IMR-90 (cell line): ENCODE measurements around the gene AIRE. TPM values are rescaled to one million over a fixed set of nuclear protein-coding genes. Genes with fewer than 3 reads are reported as not detected.

Experiments
- ATAC-seq: fragments of 200-7000 bp; cut with Tn5 transposase; 2 replicates; pipeline ENCODE4 v1.9.1; 2020; ENCODE audit warnings: low read depth, mild to moderate bottlenecking, moderate library complexity
- BruUV-seq: library from RNA; stranded (reverse); fragments of 400-500 nt; replicated peaks from 2 replicates; lab custom pipeline; 2021; lab: Mats Ljungman, UMichigan
- CTCF ChIA-PET: fragments of 300-600 bp; formaldehyde crosslinking; extraction: SDS; loops from one replicate; lab custom pipeline; 2021; ENCODE audit warnings: antibody characterized with exemption; lab: Yijun Ruan, JAX
- POLR2A ChIA-PET: fragments of 300-600 bp; sonication (Branson Sonifier 250); formaldehyde crosslinking; loops from one replicate; lab custom pipeline; 2022; ENCODE audit warnings: antibody characterized with exemption; ENCODE audit not compliant: unreplicated experiment; lab: Charles Lee
- DNase-seq: peaks from one replicate; pipeline ENCODE4 v3.0.0; 2013
- H2AFZ ChIP-seq: replicated peaks from 2 replicates; pipeline ENCODE3; 2013; ENCODE audit warnings: low read length, mild to moderate bottlenecking; ENCODE audit not compliant: poor library complexity
- H2AK5ac ChIP-seq: 2 replicates; pipeline ENCODE4 v1.6.1; 2013; ENCODE audit warnings: low read depth, low read length, inconsistent platforms
- H2AK9ac ChIP-seq: replicated peaks from 2 replicates; pipeline ENCODE3; 2013; ENCODE audit warnings: mild to moderate bottlenecking, low read depth, low read length, moderate library complexity; ENCODE audit not compliant: poor library complexity
- H2BK120ac ChIP-seq: 2 replicates; pipeline ENCODE4 v1.6.1; 2013; ENCODE audit warnings: low read depth, low read length, inconsistent platforms
- H2BK15ac ChIP-seq: 3 replicates; pipeline ENCODE4 v1.6.1; 2013; ENCODE audit warnings: low read depth, low read length, inconsistent platforms
- H2BK20ac ChIP-seq: 2 replicates; pipeline ENCODE4 v1.6.1; 2013; ENCODE audit warnings: low read depth, mild to moderate bottlenecking, inconsistent platforms, low read length, moderate library complexity
- H2BK5ac ChIP-seq: 2 replicates; pipeline ENCODE4 v1.6.1; 2013; ENCODE audit warnings: mild to moderate bottlenecking, low read depth, low read length, inconsistent platforms; ENCODE audit not compliant: poor library complexity, severe bottlenecking
- H3K14ac ChIP-seq: replicated peaks from 2 replicates; pipeline ENCODE4 v1.6.1; 2013; ENCODE audit warnings: low read depth, low read length, inconsistent platforms
- H3K18ac ChIP-seq: 2 replicates; pipeline ENCODE4 v1.6.1; 2013; ENCODE audit warnings: low read depth, low read length, control low read depth
- H3K23ac ChIP-seq: 2 replicates; pipeline ENCODE4 v1.6.1; 2013; ENCODE audit warnings: low read depth, low read length, inconsistent platforms
- H3K27ac ChIP-seq: 2 replicates; pipeline ENCODE4 v1.5.1; 2013; ENCODE audit warnings: mild to moderate bottlenecking, control low read depth, low read length; ENCODE audit not compliant: insufficient read depth
- H3K27me3 ChIP-seq: 2 replicates; pipeline ENCODE4 v1.6.1; 2013; ENCODE audit warnings: low read length; ENCODE audit not compliant: control insufficient read depth, insufficient read depth
- H3K36me3 ChIP-seq: 2 replicates; pipeline ENCODE4 v1.6.1; 2013; ENCODE audit warnings: low read length, mixed read lengths; ENCODE audit not compliant: control insufficient read depth, insufficient read depth
- H3K4ac ChIP-seq: 2 replicates; pipeline ENCODE4 v1.6.1; 2013; ENCODE audit warnings: low read depth, low read length, inconsistent platforms
- H3K4me1 ChIP-seq: 2 replicates; pipeline ENCODE4 v1.6.1; 2013; ENCODE audit warnings: low read length, mixed read lengths; ENCODE audit not compliant: control insufficient read depth, insufficient read depth
- H3K4me2 ChIP-seq: 2 replicates; pipeline ENCODE4 v1.6.1; 2013; ENCODE audit warnings: low read depth, mild to moderate bottlenecking, control low read depth, low read length, moderate library complexity
- H3K4me3 ChIP-seq: 2 replicates; pipeline ENCODE4 v1.5.1; 2013; ENCODE audit warnings: low read depth, mild to moderate bottlenecking, control low read depth, low read length, moderate library complexity; ENCODE audit not compliant: insufficient read depth
- H3K56ac ChIP-seq: 2 replicates; pipeline ENCODE4 v1.6.1; 2013; ENCODE audit warnings: low read length, inconsistent platforms; ENCODE audit not compliant: insufficient read depth; ENCODE audit errors: extremely low read depth
- H3K79me1 ChIP-seq, 2 experiments: 2 replicates each; pipeline ENCODE4 v1.6.1; 2013; ENCODE audit warnings: low read length in 2 of 2, inconsistent platforms in 1 of 2, low read depth in 1 of 2
- H3K9ac ChIP-seq: 2 replicates; pipeline ENCODE4 v1.6.1; 2013; ENCODE audit warnings: low read depth, low read length, control low read depth
- H3K9me1 ChIP-seq: 2 replicates; pipeline ENCODE4 v1.6.1; 2013; ENCODE audit warnings: low read length, inconsistent platforms; ENCODE audit not compliant: insufficient read depth
- H3K9me3 ChIP-seq: 2 replicates; pipeline ENCODE4 v1.6.1; 2013; ENCODE audit warnings: low read length; ENCODE audit not compliant: control insufficient read depth, insufficient read depth
- H4K20me1 ChIP-seq: 2 replicates; pipeline ENCODE4 v1.6.1; 2013; ENCODE audit warnings: low read length, inconsistent platforms; ENCODE audit not compliant: insufficient read depth
- H4K5ac ChIP-seq: 2 replicates; pipeline ENCODE4 v1.6.1; 2013; ENCODE audit warnings: mild to moderate bottlenecking, low read depth, low read length, control low read depth
- H4K8ac ChIP-seq, 2 experiments: 2 replicates each; pipeline ENCODE4 v1.6.1; 2013; ENCODE audit warnings: low read depth in 2 of 2, low read length in 2 of 2, control low read depth in 1 of 2, inconsistent platforms in 1 of 2
- H4K91ac ChIP-seq: 2 replicates; pipeline ENCODE4 v1.6.1; 2013; ENCODE audit warnings: low read depth, low read length, inconsistent platforms; ENCODE audit not compliant: insufficient read depth
- CHD1 ChIP-seq: IDR thresholded peaks from 2 replicates; pipeline ENCODE4 v1.6.1; 2012; ENCODE audit warnings: low read depth, low read length, improper control_type of control experiment
- FOS ChIP-seq: fragments of 150-350 bp; IDR thresholded peaks from 2 replicates; pipeline ENCODE4 v1.6.1; 2016; ENCODE audit warnings: low read depth, low read length
- MAFK ChIP-seq: IDR thresholded peaks from 2 replicates; pipeline ENCODE4 v1.6.1; 2012; ENCODE audit warnings: low read depth, low read length, improper control_type of control experiment
- MAZ ChIP-seq: IDR thresholded peaks from 2 replicates; pipeline ENCODE4 v1.6.1; 2012; ENCODE audit warnings: low read depth, mild to moderate bottlenecking, low read length, improper control_type of control experiment, moderate library complexity, borderline replicate concordance
- MXI1 ChIP-seq: IDR thresholded peaks from 2 replicates; pipeline ENCODE4 v1.6.1; 2012; ENCODE audit warnings: low read depth, mild to moderate bottlenecking, low read length, moderate library complexity, borderline replicate concordance
- NFE2L2 ChIP-seq: fragments of 150-350 bp; IDR thresholded peaks from 2 replicates; pipeline ENCODE4 v1.6.1; 2016; ENCODE audit warnings: low read depth, mild to moderate bottlenecking, low read length
- POLR2A ChIP-seq: IDR thresholded peaks from 2 replicates; pipeline ENCODE4 v1.6.1; 2012; ENCODE audit warnings: mild to moderate bottlenecking, low read depth, low read length
- RAD21 ChIP-seq: IDR thresholded peaks from 2 replicates; pipeline ENCODE4 v1.6.1; 2012; ENCODE audit warnings: low read length, improper control_type of control experiment
- RCOR1 ChIP-seq: IDR thresholded peaks from 2 replicates; pipeline ENCODE4 v1.6.1; 2012; ENCODE audit warnings: mild to moderate bottlenecking, low read length, improper control_type of control experiment; ENCODE audit not compliant: insufficient replicate concordance
- RFX5 ChIP-seq: IDR thresholded peaks from 2 replicates; pipeline ENCODE4 v1.8.0; 2012; ENCODE audit warnings: low read depth, mild to moderate bottlenecking, low read length, moderate library complexity
- SMC3 ChIP-seq: fragments of 150-350 bp; IDR thresholded peaks from 2 replicates; pipeline ENCODE4 v1.6.1; 2016; ENCODE audit warnings: low read depth, mild to moderate bottlenecking, antibody characterized with exemption, low read length, moderate library complexity
- WGBS, 2 experiments: methylation state at CpG; one replicate each; pipeline versions ENCODE4 v1.1.5 to v1.1.7; 2013; ENCODE audit warnings: missing lambda C conversion rate in 2 of 2; ENCODE audit not compliant: insufficient read length in 1 of 2; ENCODE audit errors: extremely low coverage in 2 of 2; 5-methylcytosine and 5-hydroxymethylcytosine counted together
- dilution Hi-C: fragments of 300-500 bp; cut with HindIII; formaldehyde crosslinking; loops from one replicate; pipeline ENCODE4 v1.14.3; 2018; ENCODE audit warnings: low sequenced_read_pairs; ENCODE audit not compliant: unreplicated experiment
- in situ Hi-C: fragments of 300-500 bp; cut with MboI; formaldehyde crosslinking; loops from 3 replicates; pipeline ENCODE4 v1.14.3; 2019; ENCODE audit warnings: low sequenced_read_pairs, inconsistent platforms, mixed read lengths
- intact Hi-C: fragments of 100-400 bp; cut with micrococcal nuclease; formaldehyde crosslinking; loops from 2 replicates; pipeline ENCODE4 v1.10.0; 2022
- polyA plus RNA-seq, 3 experiments: library from polyadenylated mRNA; depleted of rRNA; stranded (reverse); fragments of >200 nt; gene quantifications; 2 replicates each; pipeline ENCODE4 v1.2.3, GENCODE V29; 2012; ENCODE audit warnings: low replicate concordance in 1 of 3
- total RNA-seq: library from RNA; depleted of rRNA; stranded (reverse); fragments of >200 nt; gene quantifications from 2 replicates; pipeline ENCODE4 v1.2.3, GENCODE V29; 2012
- TF ChIP-seq, protein P1 (sequence below): fragments of 150-350 bp; IDR thresholded peaks from 2 replicates; pipeline ENCODE4 v1.6.1; 2016; ENCODE audit warnings: low read depth, mild to moderate bottlenecking, low read length, moderate library complexity, borderline replicate concordance

AIRE gene
- total and polyA plus RNA-seq, 2 of the 4 experiments (the other 2 are of a cell fraction) = 0.05 TPM; not detected in 1

DNA sequence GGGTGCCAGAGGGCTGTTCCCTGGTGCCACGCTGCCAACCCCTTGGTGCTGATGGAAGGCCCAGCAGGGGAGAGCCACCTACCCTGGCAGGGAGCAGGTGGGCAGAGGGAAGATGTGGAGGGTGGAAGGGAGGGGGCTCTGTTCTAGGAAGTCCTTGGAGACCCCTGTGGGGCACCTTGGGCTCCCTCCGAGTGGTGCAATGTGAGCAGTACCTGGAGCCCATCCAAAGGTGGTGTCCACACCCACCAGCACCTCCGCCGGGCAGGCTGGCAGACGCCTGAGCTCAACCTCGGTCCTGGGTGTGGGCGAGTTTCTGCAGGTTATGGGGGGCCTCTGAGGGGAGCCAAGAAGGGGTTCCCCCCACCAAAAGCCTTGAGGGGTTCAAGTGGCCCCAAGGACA is 12.6 kb upstream of the AIRE start:
- H4K8ac ChIP-seq = no peak overlapping the region
- in situ Hi-C loops = no loop called here
- ATAC-seq (no peak), DNase-seq (no peak)
- H3K79me1 ChIP-seq = no peaks in the 10 kb centered on the region
- no TSS peak for BruUV-seq
- H3K9ac ChIP-seq = no peak overlapping the region
- H2AFZ ChIP-seq = no peak overlapping the region
- no peak overlapping the region for H2AK9ac ChIP-seq
- H4K5ac ChIP-seq = no peak overlapping the region
- H3K14ac ChIP-seq = no peak overlapping the region
- 50% methylated on average over 1 of the region's 7 CpGs; no CpG with 5 or more reads in 1 of the 2 experiments for WGBS, 2 experiments
- no peak overlapping the region for H3K4me2 ChIP-seq
- H2AK5ac ChIP-seq = no peak overlapping the region
- no peak overlapping the region for H2BK120ac ChIP-seq
- H3K9me1 ChIP-seq = no peaks in the 10 kb centered on the region
- no peak overlapping the region for H3K27ac ChIP-seq
- H3K36me3 ChIP-seq = no peaks in the 10 kb centered on the region
- H4K20me1 ChIP-seq = no peaks in the 10 kb centered on the region
- H3K18ac ChIP-seq = no peak overlapping the region
- dilution Hi-C loops = no loop called here
- no peak overlapping the region for H3K23ac ChIP-seq
- intact Hi-C loops = no loop called here
- H3K27me3 ChIP-seq = peaks cover 10% of the 10 kb centered on the region; the same call in 1 of the 2 replicates
- H3K4me1 ChIP-seq = no peaks in the 10 kb centered on the region
- no peak overlapping the region for H3K4me3 ChIP-seq
- no peak overlapping the region for H2BK5ac ChIP-seq
- H2BK20ac ChIP-seq = no peak overlapping the region
- TF ChIP-seq NFE2L2 (no peak), SMC3 (no peak), RCOR1 (no peak), FOS (no peak), RFX5 (no peak), MAFK (no peak), MAZ (no peak), RAD21 (no peak), CHD1 (no peak), MXI1 (no peak), POLR2A (no peak)
- TF ChIP-seq, protein P1, sequence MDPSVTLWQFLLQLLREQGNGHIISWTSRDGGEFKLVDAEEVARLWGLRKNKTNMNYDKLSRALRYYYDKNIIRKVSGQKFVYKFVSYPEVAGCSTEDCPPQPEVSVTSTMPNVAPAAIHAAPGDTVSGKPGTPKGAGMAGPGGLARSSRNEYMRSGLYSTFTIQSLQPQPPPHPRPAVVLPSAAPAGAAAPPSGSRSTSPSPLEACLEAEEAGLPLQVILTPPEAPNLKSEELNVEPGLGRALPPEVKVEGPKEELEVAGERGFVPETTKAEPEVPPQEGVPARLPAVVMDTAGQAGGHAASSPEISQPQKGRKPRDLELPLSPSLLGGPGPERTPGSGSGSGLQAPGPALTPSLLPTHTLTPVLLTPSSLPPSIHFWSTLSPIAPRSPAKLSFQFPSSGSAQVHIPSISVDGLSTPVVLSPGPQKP = no peak
- no peak overlapping the region for H2BK15ac ChIP-seq
- ChIA-PET POLR2A (no interaction called here), CTCF (no interaction called here)
- no peak overlapping the region for H4K91ac ChIP-seq
- H3K56ac ChIP-seq = no peak overlapping the region
- H3K9me3 ChIP-seq = no peaks in the 10 kb centered on the region
- no peak overlapping the region for H3K4ac ChIP-seq
